B cell (primary cell): ENCODE data around the gene PHACTR2. TPM values are rescaled to one million over a fixed set of nuclear protein-coding genes. Genes with fewer than 3 reads are reported as not detected.
"Not testable (repeated sequence)": the region's sequence is repeated elsewhere in the genome, so short reads cannot be mapped to it uniquely, and the experiment has no call there.

Experiments used
- ATAC-seq: fragments of 200-7000 bp; cut with Tn5 transposase; one replicate; pipeline ENCODE4 v1.10.0; 2021; ENCODE audit warnings: low read depth, mild to moderate bottlenecking, moderate number of reproducible peaks, moderate library complexity
- CTCF ChIA-PET: fragments of 350-600 bp; sonication (Branson Sonifier 250); formaldehyde crosslinking; loops from one replicate; lab custom pipeline; 2021; ENCODE audit warnings: antibody characterized with exemption, inconsistent platforms; lab: Charles Lee
- POLR2A ChIA-PET: fragments of 350-600 bp; sonication (Branson Sonifier 250); formaldehyde crosslinking; loops from one replicate; lab custom pipeline; 2021; ENCODE audit warnings: antibody characterized with exemption; lab: Charles Lee
- DNase-seq: peaks from one replicate; pipeline ENCODE4 v3.0.0; 2013
- H2AFZ ChIP-seq: 2 replicates; pipeline ENCODE4 v1.6.1; 2012; ENCODE audit warnings: mild to moderate bottlenecking, low read depth, low read length; ENCODE audit not compliant: insufficient read depth, poor library complexity, severe bottlenecking
- H3K27ac ChIP-seq, 2 donors: 1 replicate in 1 of 2; 2 replicates in 1 of 2; pipeline ENCODE4 v1.5.1; 2012 to 2013; ENCODE audit warnings: low read length in 2 of 2, mild to moderate bottlenecking in 2 of 2, moderate library complexity in 1 of 2
- H3K27me3 ChIP-seq, 4 experiments: fragments of 200-600 bp in 1 of 4; sonication (generic) in 1 of 4; replicated peaks in 1 of 4; 1 replicate in 2 of 4; 2 replicates in 2 of 4; pipeline versions ENCODE4 v1.6.1 to v1.7.0; 2013 to 2016; ENCODE audit warnings: low read length in 3 of 4, mild to moderate bottlenecking in 2 of 4, mixed read lengths in 1 of 4, moderate library complexity in 1 of 4; ENCODE audit not compliant: insufficient read depth in 4 of 4, control insufficient read depth in 3 of 4; ENCODE audit errors: control extremely low read depth in 1 of 4
- H3K36me3 ChIP-seq, 2 experiments: replicated peaks in 1 of 2; 1 replicate in 1 of 2; 2 replicates in 1 of 2; pipeline versions ENCODE4 v1.6.1 to v1.7.1; 2013; ENCODE audit warnings: low read length in 1 of 2; ENCODE audit not compliant: insufficient read depth in 2 of 2, control insufficient read depth in 1 of 2; ENCODE audit errors: control extremely low read depth in 1 of 2, extremely low read depth in 1 of 2
- H3K4me1 ChIP-seq, 2 donors: fragments of 200-600 bp in 1 of 2; sonication (generic) in 1 of 2; 1 replicate in 1 of 2; 2 replicates in 1 of 2; pipeline versions ENCODE4 v1.5.1 to v1.6.1; 2013 to 2017; ENCODE audit warnings: low read length in 2 of 2; ENCODE audit not compliant: control insufficient read depth in 2 of 2, insufficient read depth in 2 of 2
- H3K4me2 ChIP-seq: replicated peaks from 2 replicates; pipeline ENCODE3; 2012; ENCODE audit warnings: mild to moderate bottlenecking, low read depth, low read length; ENCODE audit not compliant: poor library complexity, severe bottlenecking
- H3K4me3 ChIP-seq, 5 experiments: fragments of 200-600 bp in 1 of 5; sonication (generic) in 1 of 5; 1 replicate in 3 of 5; 2 replicates in 2 of 5; pipeline versions ENCODE4 v1.5.1 to v1.7.0; 2011 to 2016; ENCODE audit warnings: low read length in 4 of 5, mild to moderate bottlenecking in 4 of 5, low read depth in 2 of 5, control low read depth in 1 of 5, moderate library complexity in 1 of 5; ENCODE audit not compliant: insufficient read depth in 1 of 5; ENCODE audit errors: control extremely low read depth in 1 of 5, extremely low read depth in 1 of 5
- H3K79me2 ChIP-seq: fragments of 200-600 bp; sonication (generic); one replicate; pipeline ENCODE4 v1.6.0; 2016; ENCODE audit warnings: low read length; ENCODE audit not compliant: control insufficient read depth, insufficient read depth
- H3K9ac ChIP-seq: fragments of 200-600 bp; sonication (generic); 2 replicates; pipeline ENCODE4 v1.6.1; 2017; ENCODE audit warnings: mild to moderate bottlenecking, low read length, moderate library complexity
- H3K9me3 ChIP-seq, 3 donors: one replicate each; pipeline versions ENCODE4 v1.6.1 to v1.7.1; 2013; ENCODE audit warnings: low read length in 2 of 3; ENCODE audit not compliant: control insufficient read depth in 2 of 3, insufficient read depth in 1 of 3; ENCODE audit errors: control extremely low read depth in 1 of 3
- H4K20me1 ChIP-seq: 2 replicates; pipeline ENCODE4 v1.6.0; 2012; ENCODE audit warnings: mild to moderate bottlenecking, low read length; ENCODE audit not compliant: insufficient read depth, control insufficient read depth, poor library complexity, severe bottlenecking
- H3K27ac Mint-ChIP-seq: one replicate; pipeline ENCODE4 v1.8.0; 2021; ENCODE audit warnings: mixed read lengths
- H3K27me3 Mint-ChIP-seq: one replicate; pipeline ENCODE4 v1.8.0; 2021; ENCODE audit warnings: mixed read lengths
- H3K4me1 Mint-ChIP-seq: one replicate; pipeline ENCODE4 v1.8.0; 2021; ENCODE audit warnings: mixed read lengths
- H3K4me3 Mint-ChIP-seq: one replicate; pipeline ENCODE4 v1.8.0; 2021; ENCODE audit warnings: mixed read lengths
- H3K9me3 Mint-ChIP-seq: one replicate; pipeline ENCODE4 v1.8.0; 2022; ENCODE audit warnings: mixed read lengths; ENCODE audit not compliant: insufficient read depth
- CTCF ChIP-seq: fragments of 200-600 bp; IDR thresholded peaks from one replicate; pipeline ENCODE4 v1.8.0; 2022; ENCODE audit warnings: antibody characterized with exemption, mild to moderate bottlenecking
- EZH2 ChIP-seq: IDR thresholded peaks from 2 replicates; pipeline ENCODE4 v1.6.1; 2012; ENCODE audit warnings: borderline replicate concordance, low read depth, mild to moderate bottlenecking, moderate library complexity, low read length; ENCODE audit not compliant: insufficient read depth, poor library complexity, severe bottlenecking
- WGBS: methylation state at CpG from one replicate; pipeline ENCODE4 v1.1.5; 2013; ENCODE audit warnings: missing lambda C conversion rate; ENCODE audit not compliant: insufficient coverage; 5-methylcytosine and 5-hydroxymethylcytosine counted together
- intact Hi-C: fragments of 100-400 bp; cut with micrococcal nuclease; formaldehyde crosslinking; loops from one replicate; pipeline ENCODE4 v1.10.0; 2022
- polyA plus RNA-seq: library from polyadenylated mRNA; depleted of rRNA; stranded (reverse); fragments of >200 nt; gene quantifications from 2 replicates; pipeline ENCODE4 v1.2.3, GENCODE V29; 2012
- total RNA-seq, 2 donors: library from RNA; stranded (reverse); fragments of 120-200 nt in 1 of 2; gene quantifications; 1 replicate in 1 of 2; 2 replicates in 1 of 2; pipeline versions ENCODE4 v1.2.3 to v1.2.4, GENCODE V29; 2013 to 2022

Gene PHACTR2
- total and polyA plus RNA-seq, 2 donors (not counting 1 experiment from before 2014, with no cell fraction given), result 1.1 to 10.6 TPM

GRCh38 chr6:143856762-143857161 lies 179.0 kb downstream of the PHACTR2 start:
- H3K4me1 ChIP-seq, POLR2A ChIA-PET, DNase-seq, H3K27me3 Mint-ChIP-seq, intact Hi-C loops, CTCF ChIA-PET, H3K27me3 ChIP-seq, H2AFZ ChIP-seq, H3K27ac Mint-ChIP-seq, H4K20me1 ChIP-seq, H3K4me2 ChIP-seq, H3K9ac ChIP-seq, H3K9me3 Mint-ChIP-seq, H3K4me3 ChIP-seq, H3K9me3 ChIP-seq, H3K4me1 Mint-ChIP-seq, H3K4me3 Mint-ChIP-seq, H3K79me2 ChIP-seq, H3K27ac ChIP-seq, ATAC-seq: not testable (repeated sequence)
- H3K36me3 ChIP-seq, result peaks cover 13 to 71% of the 10 kb centered on the region in 2 experiments
- 96% methylated on average over 6 of the region's 6 CpGs for WGBS

GRCh38 chr6:143857651-143858050 lies 179.9 kb downstream of the PHACTR2 start:
- ATAC-seq, result no peak
- Histone ChIP-seq H3K4me3 (no peak overlapping the region), H3K4me1 (no peaks in the 10 kb centered on the region), H2AFZ (no peak overlapping the region), H4K20me1 (peaks cover 4% of the 10 kb centered on the region), H3K27me3 (no peaks in the 10 kb centered on the region), H3K27ac (no peak overlapping the region), H3K4me2 (no peak overlapping the region), H3K9ac (no peak overlapping the region), H3K9me3 (peaks cover 0 to 6% (median 0%) of the 10 kb centered on the region in 3 donors), H3K36me3 (peaks cover 13 to 78% of the 10 kb centered on the region in 2 experiments), H3K79me2 (peaks cover 2% of the 10 kb centered on the region)
- no peak for DNase-seq
- intact Hi-C loops, result no loop called here
- H3K27ac Mint-ChIP-seq, result no peak overlapping the region
- ChIA-PET CTCF (no interaction called here), POLR2A (no interaction called here)
- H3K4me1 Mint-ChIP-seq, result no peaks in the 10 kb centered on the region
- H3K4me3 Mint-ChIP-seq, result no peak overlapping the region
- 97% methylated on average over 5 of the region's 5 CpGs for WGBS
- TF ChIP-seq EZH2 (no peak), CTCF (no peak)
- H3K27me3 Mint-ChIP-seq, result no peaks in the 10 kb centered on the region
- peaks cover 9% of the 10 kb centered on the region for H3K9me3 Mint-ChIP-seq
